ENCODE measurements around the gene ST3GAL4. TPM values are rescaled to one million over a fixed set of nuclear protein-coding genes. Genes with fewer than 3 reads are reported as not detected.
"Not testable (repeated sequence)": the region's sequence is repeated elsewhere in the genome, so short reads cannot be mapped to it uniquely, and the experiment has no call there.

ST3GAL4 gene
- total RNA-seq, 1 experiment from 2014 or later: 46.2 TPM

DNA sequence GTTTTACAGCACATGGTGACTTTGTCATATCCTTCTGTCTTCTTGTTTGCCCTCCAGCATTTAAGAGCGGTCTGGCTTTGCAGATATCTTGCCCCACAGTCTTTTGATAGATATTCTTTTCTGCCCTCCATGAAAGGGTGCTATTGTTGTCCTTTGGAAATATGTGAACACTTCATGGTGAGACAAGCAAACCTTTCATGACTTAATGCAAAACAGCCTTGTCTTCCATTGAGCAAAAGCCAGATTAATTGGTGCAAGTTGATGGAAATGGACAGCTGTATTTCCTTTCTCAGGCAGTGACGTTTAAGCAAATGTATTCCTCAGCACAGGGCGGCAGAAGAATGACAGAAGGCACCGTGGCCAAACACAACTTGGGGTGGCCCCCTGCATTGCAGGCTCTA, 47.2 kb upstream of the ST3GAL4 start:
- CTCF ChIA-PET: no interaction called here
- Histone ChIP-seq H3K9me3 (ENCODE audit: insufficient read depth, low read depth) (no peaks in the 10 kb centered on the region), H3K4me3 (no peak overlapping the region), H3K27me3 (ENCODE audit: insufficient read depth, low read depth) (no peaks in the 10 kb centered on the region), H3K79me2 (ENCODE audit: low read depth) (0 out of 2 replicates have a peak, but pooled peaks cover 3% of the 10 kb centered on the region), H4K20me1 (ENCODE audit: insufficient read depth) (no peaks in the 10 kb centered on the region), H3F3A (ENCODE audit: insufficient read depth, low read depth) (peaks cover 5% of the 10 kb centered on the region; the same call in 1 of the 2 replicates), H3K36me3 (ENCODE audit: low read depth) (no peaks in the 10 kb centered on the region), H3K9me2 (ENCODE audit: insufficient read depth) (no peaks in the 10 kb centered on the region), H3K27ac (no peak overlapping the region), H3K4me1 (replicated peaks; ENCODE audit: insufficient read depth) (peaks cover 9% of the 10 kb centered on the region), H3K4me2 (no peak overlapping the region), H2AFZ (no peak overlapping the region)
- intact Hi-C loops (cut with micrococcal nuclease; ENCODE audit: unreplicated experiment): loop anchor here (5.0 to 10.0 kb wide), 2 partner anchors 383 to 764 kb away; no protein-coding TSS in a partner anchor
- POLR2A ChIA-PET (ENCODE audit: unreplicated experiment): no interaction called here
- DNase-seq: no peak
- no TSS peak for BruUV-seq (replicated peaks)
- TF ChIP-seq, protein P1, sequence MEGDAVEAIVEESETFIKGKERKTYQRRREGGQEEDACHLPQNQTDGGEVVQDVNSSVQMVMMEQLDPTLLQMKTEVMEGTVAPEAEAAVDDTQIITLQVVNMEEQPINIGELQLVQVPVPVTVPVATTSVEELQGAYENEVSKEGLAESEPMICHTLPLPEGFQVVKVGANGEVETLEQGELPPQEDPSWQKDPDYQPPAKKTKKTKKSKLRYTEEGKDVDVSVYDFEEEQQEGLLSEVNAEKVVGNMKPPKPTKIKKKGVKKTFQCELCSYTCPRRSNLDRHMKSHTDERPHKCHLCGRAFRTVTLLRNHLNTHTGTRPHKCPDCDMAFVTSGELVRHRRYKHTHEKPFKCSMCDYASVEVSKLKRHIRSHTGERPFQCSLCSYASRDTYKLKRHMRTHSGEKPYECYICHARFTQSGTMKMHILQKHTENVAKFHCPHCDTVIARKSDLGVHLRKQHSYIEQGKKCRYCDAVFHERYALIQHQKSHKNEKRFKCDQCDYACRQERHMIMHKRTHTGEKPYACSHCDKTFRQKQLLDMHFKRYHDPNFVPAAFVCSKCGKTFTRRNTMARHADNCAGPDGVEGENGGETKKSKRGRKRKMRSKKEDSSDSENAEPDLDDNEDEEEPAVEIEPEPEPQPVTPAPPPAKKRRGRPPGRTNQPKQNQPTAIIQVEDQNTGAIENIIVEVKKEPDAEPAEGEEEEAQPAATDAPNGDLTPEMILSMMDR (conservative IDR thresholded peaks at IDR 0.05): no peak

DNA sequence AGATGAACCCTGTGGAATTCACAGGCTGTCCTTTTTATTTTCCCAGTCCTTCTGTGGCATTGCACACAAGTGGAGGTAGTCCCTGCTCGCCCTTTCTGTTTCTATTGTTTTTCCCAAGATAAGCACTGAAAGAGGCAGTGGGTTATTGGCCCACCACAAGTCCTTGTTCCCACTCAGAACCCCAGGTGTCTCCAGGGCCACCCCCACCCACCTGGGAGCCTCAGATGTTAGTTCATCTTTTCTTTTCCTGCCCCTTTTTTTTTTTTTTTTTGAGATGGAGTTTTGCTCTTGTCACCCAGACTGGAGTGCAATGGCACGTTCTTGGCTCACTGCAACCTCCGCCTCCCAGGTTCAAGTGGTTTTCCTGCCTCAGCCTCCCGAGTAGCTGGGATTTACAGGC, 46.7 kb upstream of the ST3GAL4 start:
- H4K20me1 ChIP-seq (ENCODE audit: insufficient read depth); H3K36me3 ChIP-seq (ENCODE audit: low read depth); BruUV-seq (replicated peaks); H2AFZ ChIP-seq; H3K9me3 ChIP-seq (ENCODE audit: insufficient read depth, low read depth); H3K27me3 ChIP-seq (ENCODE audit: insufficient read depth, low read depth); H3K27ac ChIP-seq; POLR2A ChIA-PET (ENCODE audit: unreplicated experiment); H3K9me2 ChIP-seq (ENCODE audit: insufficient read depth); H3K4me2 ChIP-seq; DNase-seq; H3F3A ChIP-seq (ENCODE audit: insufficient read depth, low read depth); CTCF ChIA-PET; H3K79me2 ChIP-seq (ENCODE audit: low read depth); H3K4me3 ChIP-seq; H3K4me1 ChIP-seq (replicated peaks; ENCODE audit: insufficient read depth): not testable (repeated sequence)
- intact Hi-C loops (cut with micrococcal nuclease; ENCODE audit: unreplicated experiment): loop anchor here (5.0 to 10.0 kb wide), 2 partner anchors 384 to 764 kb away; no protein-coding TSS in a partner anchor

DNA sequence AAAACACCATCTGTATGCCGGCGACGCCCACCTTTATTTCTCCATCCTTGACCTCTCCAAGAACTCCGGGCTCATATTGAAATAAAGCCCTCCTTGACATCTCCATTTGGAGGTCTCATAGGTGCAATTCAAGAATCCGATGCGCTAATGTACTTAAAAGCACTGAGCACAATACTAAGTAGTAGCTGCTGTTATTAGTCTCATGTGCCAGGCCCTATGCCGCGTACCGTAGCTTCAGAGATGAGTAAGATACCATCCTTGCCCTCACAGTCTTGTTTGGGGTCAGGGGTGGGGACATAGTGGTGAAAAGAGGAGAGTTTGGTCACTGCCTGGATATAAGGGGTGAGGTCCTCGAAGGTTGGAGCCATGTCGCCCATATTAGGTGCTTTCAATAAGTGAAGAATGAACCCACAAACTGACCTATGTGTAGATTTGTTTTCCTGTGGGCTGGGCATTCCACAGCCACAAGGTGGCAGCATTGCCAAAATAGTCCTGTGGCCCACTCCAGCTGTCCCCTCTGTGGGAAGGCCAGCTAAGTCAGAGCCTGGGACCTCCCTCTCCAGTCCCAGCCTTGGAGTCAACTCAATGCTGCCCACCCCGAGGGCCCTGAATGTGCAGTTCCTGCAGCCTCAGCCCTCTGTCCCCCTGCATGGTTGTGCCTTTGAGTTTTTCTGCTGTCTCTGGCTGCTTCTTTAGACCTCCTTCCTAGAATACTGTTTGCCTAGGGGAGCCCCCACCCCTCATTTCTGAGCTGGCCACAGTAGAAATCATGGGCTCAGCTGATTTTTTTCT, 45.1 kb upstream of the ST3GAL4 start:
- ChIA-PET CTCF (interaction anchor here (0.5 to 2.0 kb wide), 10 partner anchors 8 to 680 kb away, joined by 3 to 15 read pairs (median 8); partner anchors contain the start of gene ST3GAL4), POLR2A (ENCODE audit: unreplicated experiment) (interaction anchor here (0.5 to 0.8 kb wide), 3 partner anchors 36 to 197 kb away, joined by 5 to 10 read pairs (median 6); partner anchors contain the start of gene ST3GAL4)
- Histone ChIP-seq H3K4me3 (no peak overlapping the region), H3K27me3 (ENCODE audit: insufficient read depth, low read depth) (no peaks in the 10 kb centered on the region), H3K4me1 (replicated peaks; ENCODE audit: insufficient read depth) (peaks cover 3% of the 10 kb centered on the region; the same call in 1 of the 2 replicates), H3K79me2 (ENCODE audit: low read depth) (no peaks in the 10 kb centered on the region), H4K20me1 (ENCODE audit: insufficient read depth) (no peaks in the 10 kb centered on the region), H3F3A (ENCODE audit: insufficient read depth, low read depth) (peaks cover 5% of the 10 kb centered on the region; the same call in 1 of the 2 replicates), H3K27ac (no peak overlapping the region), H3K4me2 (no peak overlapping the region), H3K36me3 (ENCODE audit: low read depth) (0 out of 2 replicates have a peak, but pooled peaks cover 5% of the 10 kb centered on the region), H3K9me2 (ENCODE audit: insufficient read depth) (no peaks in the 10 kb centered on the region), H3K9me3 (ENCODE audit: insufficient read depth, low read depth) (no peaks in the 10 kb centered on the region), H2AFZ (no peak overlapping the region)
- no TSS peak for BruUV-seq (replicated peaks)
- no peak for TF ChIP-seq EZH2 (IDR thresholded peaks at IDR 0.05; ENCODE audit: low read depth)
- TF ChIP-seq, protein P1 (conservative IDR thresholded peaks at IDR 0.05): peak; percentile 94
- peak; percentile 65 to 73 for DNase-seq
- intact Hi-C loops (cut with micrococcal nuclease; ENCODE audit: unreplicated experiment): loop anchor here (1.0 to 5.0 kb wide), 7 partner anchors 30 to 682 kb away; no protein-coding TSS in a partner anchor

All from PC-9 (cell line).